Activated CD8-positive, alpha-beta memory T cell treated with anti-CD3 and anti-CD28 coated beads for 24 hours (primary cell): ENCODE results near the gene ADCY1.
"Not testable (repeated sequence)": the region's sequence is repeated elsewhere in the genome, so short reads cannot be mapped to it uniquely, and the experiment has no call there.

Experiments
- DNase-seq: peaks from one replicate; pipeline ENCODE4 v3.0.0-alpha.2; 2020

ADCY1 gene

GRCh38 chr7:45573661-45574415 lies at the start of gene ADCY1:
ADCY1 (plus strand) TSS chr7:45574368; CDS start chr7:45574544, 176 bp downstream.
- no peak for DNase-seq

GRCh38 chr7:45524445-45524844 lies 49.7 kb upstream of the ADCY1 start:
- DNase-seq, result no peak

DNA sequence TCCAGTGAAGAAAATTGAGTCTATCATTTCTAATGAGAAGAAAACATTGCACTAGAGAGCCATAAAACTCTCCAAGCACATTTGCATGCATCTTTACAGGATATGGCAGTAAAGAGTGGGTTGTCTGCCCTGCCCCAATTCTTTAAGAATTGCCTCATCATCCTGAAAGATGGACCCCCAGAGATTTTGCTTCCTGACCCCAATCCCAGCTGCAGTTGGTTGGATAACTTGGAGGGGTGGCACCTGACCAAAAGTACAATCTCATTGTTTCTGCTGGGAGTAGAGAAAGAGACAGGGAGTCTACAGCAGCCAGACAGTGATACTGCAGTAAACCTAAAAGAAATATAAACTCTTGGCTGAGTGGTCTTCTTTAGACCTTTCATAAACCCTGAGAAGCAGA lies 49.1 kb upstream of the ADCY1 start:
- DNase-seq, result no peak

GRCh38 chr7:45543473-45543872 lies 30.7 kb upstream of the ADCY1 start:
- no peak for DNase-seq

DNA sequence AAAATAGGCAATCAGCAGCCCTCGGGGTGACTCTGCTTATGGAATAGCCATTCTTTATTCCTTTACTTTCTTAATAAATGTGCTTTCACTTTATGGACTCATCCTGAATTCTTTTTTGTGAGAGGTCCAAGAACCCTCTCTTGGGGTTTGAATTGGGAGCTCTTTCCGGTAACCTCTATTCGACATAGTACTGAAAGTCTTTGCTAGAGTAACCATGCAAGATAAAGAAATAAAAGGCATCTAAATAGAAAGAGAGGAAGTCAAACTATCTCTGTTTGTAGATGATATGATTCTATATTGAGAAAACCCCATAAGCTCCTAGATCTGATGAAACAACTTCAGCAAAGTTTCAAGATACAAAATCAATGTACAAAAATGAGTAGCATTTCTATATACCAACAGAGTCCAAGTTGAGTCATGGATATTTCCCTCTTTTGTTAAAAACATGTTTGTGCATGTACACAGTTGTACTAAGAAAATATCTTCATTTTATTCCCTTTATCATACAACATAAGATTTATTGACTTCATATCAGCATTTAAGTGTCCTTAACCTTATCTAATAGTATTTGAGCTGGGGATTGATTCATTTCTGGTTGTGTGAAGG lies 29.0 kb upstream of the ADCY1 start:
- DNase-seq, result not testable (repeated sequence)

GRCh38 chr7:45548917-45549316 lies 25.3 kb upstream of the ADCY1 start:
- DNase-seq, result not testable (repeated sequence)

GRCh38 chr7:45563401-45563800 lies 10.8 kb upstream of the ADCY1 start:
- no peak for DNase-seq

DNA sequence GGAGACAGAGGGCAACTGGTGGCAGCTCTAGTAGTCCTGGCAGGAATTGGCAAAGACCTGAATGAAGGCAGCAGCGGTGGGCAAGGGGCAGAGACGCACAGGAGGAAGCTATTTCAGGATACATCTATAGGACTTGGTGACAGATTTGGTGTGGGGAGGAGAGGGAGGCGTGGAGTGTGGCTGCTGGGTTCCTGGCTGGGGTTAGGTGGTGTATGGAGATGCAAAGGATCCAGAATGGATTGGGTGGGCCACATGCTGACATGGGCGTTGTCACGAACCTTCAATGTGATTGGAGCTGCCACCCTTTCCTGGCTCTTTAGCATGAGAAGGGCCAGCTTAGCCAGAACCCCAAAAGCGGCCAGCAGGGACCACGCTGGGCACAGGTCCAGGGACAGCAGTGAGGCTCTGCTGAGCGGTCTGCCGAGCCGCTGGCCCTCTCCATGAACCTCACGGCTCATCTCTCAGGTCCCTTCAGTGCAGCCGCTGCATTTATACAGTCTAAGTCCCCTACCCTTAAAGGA lies 10.2 kb upstream of the ADCY1 start:
- DNase-seq, result no peak

- DNase-seq, result no peak
These were observed 9.7 kb upstream of the ADCY1 start for GRCh38 chr7:45564485-45564884.

- DNase-seq, result no peak
These were observed 9.2 kb upstream of the ADCY1 start for GRCh38 chr7:45564886-45565455.

DNA sequence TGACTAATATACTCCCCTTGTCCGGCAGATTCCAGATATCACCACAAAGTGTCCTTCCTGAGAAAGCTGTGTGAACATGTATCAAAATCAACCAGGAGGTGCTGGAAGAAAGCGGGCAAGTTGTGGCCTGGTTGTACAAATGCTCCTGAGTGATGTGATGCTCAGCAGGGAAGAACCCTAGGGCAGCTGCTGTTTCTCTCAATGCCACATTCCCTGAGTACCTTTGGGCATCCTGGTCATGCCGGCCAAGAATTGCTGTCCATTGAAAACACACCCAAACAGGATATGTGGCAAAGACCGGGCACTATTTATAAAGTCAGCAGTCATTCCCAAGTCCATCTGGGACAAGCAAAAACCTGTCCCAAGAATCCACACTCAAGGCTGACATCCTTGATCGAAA lies 7.8 kb upstream of the ADCY1 start:
- DNase-seq, result no peak

- DNase-seq, result no peak
These were observed 7.2 kb upstream of the ADCY1 start for GRCh38 chr7:45566961-45567360.

- DNase-seq, result no peak
These were observed 6.5 kb upstream of the ADCY1 start for GRCh38 chr7:45567713-45568112.

DNA sequence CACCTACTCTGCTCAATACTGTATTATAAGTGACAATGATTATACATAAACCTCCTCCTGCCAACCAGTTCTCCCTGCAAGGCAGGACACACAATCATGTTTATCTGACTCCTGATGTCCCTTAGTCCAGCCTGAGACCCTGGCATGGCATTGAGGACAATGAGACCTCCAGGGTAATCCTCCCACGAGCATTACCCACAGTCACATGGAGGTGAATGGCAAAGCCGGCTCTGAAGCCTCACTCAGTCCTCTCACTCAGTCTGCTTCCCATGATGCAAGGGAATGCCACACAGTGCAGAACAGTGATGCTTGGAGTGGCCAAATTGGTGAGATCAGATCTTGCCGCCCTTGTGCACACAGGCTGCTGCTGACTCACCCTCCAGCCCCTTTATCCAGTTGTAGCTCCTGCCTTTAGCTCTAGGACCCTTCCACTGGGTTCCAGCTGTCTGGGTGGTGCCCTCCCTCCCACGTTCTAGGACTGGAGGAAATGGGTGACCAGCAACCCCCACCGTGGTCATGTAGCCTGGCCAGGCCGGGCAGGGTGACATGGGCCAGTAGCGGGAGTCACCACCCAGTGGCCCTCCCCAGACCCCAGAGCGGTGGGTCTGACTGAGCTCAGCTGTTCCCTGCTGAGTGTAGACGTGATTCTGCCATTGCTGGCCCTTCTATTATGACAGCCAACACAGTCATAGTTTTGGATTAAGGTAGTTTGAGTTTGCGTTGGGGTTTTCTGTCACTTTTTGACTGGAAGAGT lies 5.5 kb upstream of the ADCY1 start:
- DNase-seq, result peak; percentile 13

- DNase-seq, result peak; percentile 4
These were observed 4.9 kb upstream of the ADCY1 start for GRCh38 chr7:45569290-45569685.

DNA sequence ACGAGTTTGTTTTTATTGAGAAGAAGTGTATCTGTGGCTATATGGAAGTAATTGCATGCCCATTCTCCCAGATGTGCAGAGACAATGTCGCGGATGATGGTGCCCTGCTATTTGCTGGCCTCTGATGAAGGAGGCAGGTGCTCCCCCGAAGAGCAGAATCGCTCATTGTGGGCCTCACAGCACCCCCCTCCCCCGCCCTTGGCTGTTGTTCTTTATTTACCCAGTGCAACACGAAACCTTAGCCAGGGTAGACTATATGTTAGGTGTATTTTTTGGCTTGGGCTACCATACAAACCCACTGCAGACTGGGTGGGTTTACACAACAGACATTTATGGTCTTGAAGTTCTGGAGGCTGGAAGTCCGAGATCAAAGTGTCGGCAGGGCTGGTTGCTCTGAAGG lies 3.4 kb upstream of the ADCY1 start:
- no peak for DNase-seq

DNA sequence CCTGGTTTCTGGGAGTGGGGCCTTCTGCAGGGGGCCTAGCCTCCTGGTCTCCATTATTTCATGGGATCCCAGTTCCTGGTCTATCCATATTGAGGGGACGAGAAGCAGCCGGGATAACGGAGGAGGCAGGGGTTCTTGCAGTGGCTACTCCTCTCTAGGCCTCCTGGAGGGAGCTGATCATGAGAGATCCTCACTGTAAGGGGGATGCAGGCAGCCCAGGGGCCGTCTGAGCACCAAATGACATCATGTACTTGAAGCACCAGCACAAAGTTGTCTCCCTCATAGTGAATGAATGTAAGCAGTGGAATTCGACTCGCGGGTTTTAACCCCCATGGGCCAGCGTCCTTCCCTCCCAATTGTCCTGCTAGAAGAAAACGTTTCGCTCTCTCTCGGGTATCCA lies 964 bp upstream of the ADCY1 start:
- no peak for DNase-seq

DNA sequence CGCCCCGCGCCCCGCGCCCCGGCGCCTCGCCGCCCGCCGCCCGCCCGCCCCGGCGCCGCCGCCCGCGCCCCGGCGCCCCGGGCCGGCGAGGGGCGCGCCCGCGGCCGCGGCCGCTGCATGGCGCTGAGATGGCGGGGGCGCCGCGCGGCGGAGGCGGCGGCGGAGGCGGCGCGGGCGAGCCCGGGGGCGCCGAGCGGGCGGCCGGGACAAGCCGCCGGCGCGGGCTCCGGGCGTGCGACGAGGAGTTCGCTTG lies 174 bp downstream of the ADCY1 start:
- no peak for DNase-seq

DNA sequence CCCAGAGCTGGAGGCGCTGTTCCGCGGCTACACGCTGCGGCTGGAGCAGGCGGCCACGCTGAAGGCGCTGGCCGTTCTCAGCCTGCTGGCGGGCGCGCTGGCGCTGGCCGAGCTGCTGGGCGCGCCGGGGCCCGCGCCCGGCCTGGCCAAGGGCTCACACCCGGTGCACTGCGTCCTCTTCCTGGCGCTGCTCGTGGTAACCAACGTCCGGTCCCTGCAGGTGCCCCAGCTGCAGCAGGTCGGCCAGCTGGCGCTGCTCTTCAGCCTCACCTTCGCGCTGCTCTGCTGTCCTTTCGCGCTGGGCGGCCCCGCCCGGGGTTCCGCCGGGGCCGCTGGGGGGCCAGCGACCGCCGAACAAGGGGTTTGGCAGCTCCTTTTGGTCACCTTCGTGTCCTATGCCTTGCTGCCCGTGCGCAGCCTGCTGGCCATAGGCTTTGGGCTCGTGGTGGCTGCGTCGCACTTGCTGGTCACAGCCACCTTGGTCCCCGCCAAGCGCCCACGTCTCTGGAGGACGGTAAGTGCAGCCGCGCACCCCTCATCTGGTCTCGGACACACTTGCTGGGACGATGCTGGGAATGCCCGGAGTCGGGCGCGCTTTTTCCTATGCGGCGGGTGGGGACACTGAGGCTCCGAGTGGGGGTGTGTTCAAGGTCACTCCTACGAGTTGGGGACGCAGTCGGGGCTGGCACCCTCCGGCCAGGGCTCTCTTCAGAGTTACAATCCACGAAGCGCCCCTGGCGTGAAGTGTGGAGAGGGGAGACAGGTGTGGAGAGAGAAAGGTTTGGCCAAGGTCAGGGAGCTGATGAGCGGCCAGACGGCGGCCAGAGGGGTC lies 717 bp downstream of the ADCY1 start:
- DNase-seq, result no peak

- no peak for DNase-seq
These were observed 1.5 kb downstream of the ADCY1 start for GRCh38 chr7:45575501-45576248.

- no peak for DNase-seq
These were observed 2.2 kb downstream of the ADCY1 start for GRCh38 chr7:45576249-45576929.
